ENCODE measurements around the gene LRRC9.
A peak's percentile ranks its signal among the peaks of the same experiment; 100 is the strongest.

The LRRC9 gene

DNA sequence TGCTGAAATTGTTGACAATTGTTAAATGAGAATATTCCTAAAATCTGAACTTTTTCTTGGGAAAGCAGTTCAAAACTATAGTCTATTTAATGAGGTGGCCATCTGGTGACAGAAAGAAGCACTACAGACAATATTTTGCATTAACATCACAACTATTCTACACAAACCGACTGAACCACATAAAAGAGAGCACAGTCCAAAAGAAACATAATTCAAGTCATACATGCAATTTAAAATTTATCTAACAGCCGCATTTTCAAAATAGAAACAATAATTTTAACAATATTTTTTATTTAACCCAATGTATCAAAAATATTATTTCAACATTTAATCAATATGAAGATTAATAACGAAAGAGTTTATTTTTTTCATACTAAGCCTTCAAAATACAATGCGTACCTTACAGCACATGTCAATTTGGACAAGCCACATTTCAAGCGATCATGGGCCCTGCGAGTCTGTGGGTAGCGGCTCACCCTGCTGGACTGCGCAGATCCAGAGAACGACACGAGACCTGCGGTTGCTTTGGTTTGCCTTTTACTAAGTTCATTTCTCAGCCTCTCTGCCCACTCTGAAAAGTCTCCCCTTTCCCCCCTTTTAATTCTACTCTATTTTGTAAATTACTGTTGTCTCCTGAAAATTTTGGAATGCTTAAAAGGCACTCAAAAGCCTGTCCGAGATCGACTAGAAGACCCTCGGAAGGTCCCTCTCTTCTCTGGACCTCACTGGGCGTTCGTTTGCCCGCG lies 947 bp upstream of the LRRC9 start:
- Histone ChIP-seq H3K79me2 (ENCODE audit: control insufficient read depth, low read length) (no peaks in the 10 kb centered on the region), H3K4me1 (ENCODE audit: control insufficient read depth, low read length) (no peaks in the 10 kb centered on the region), H3K27ac (ENCODE audit: low read depth, low read length) (no peak overlapping the region), H3K9me3 (ENCODE audit: control insufficient read depth, insufficient read depth, low read length) (no peaks in the 10 kb centered on the region), H4K20me1 (ENCODE audit: control insufficient read depth, insufficient read depth, low read depth, low read length) (no peaks in the 10 kb centered on the region), H3K9me2 (replicated peaks; ENCODE audit: control insufficient read depth, low read length) (no peaks in the 10 kb centered on the region), H3F3A (ENCODE audit: control insufficient read depth, insufficient read depth) (no peaks in the 10 kb centered on the region), H3K27me3 (ENCODE audit: control insufficient read depth, low read length) (peaks cover 21% of the 10 kb centered on the region), H3K36me3 (ENCODE audit: control insufficient read depth, low read length) (no peaks in the 10 kb centered on the region), H3K4me2 (ENCODE audit: low read length) (no peak overlapping the region), H3K4me3 (ENCODE audit: low read length) (no peak overlapping the region; the same call in 1 of the 2 replicates)
- TF ChIP-seq, protein P1, sequence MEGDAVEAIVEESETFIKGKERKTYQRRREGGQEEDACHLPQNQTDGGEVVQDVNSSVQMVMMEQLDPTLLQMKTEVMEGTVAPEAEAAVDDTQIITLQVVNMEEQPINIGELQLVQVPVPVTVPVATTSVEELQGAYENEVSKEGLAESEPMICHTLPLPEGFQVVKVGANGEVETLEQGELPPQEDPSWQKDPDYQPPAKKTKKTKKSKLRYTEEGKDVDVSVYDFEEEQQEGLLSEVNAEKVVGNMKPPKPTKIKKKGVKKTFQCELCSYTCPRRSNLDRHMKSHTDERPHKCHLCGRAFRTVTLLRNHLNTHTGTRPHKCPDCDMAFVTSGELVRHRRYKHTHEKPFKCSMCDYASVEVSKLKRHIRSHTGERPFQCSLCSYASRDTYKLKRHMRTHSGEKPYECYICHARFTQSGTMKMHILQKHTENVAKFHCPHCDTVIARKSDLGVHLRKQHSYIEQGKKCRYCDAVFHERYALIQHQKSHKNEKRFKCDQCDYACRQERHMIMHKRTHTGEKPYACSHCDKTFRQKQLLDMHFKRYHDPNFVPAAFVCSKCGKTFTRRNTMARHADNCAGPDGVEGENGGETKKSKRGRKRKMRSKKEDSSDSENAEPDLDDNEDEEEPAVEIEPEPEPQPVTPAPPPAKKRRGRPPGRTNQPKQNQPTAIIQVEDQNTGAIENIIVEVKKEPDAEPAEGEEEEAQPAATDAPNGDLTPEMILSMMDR (IDR thresholded peaks at IDR 0.05; ENCODE audit: low read depth, low read length, poor library complexity, severe bottlenecking) = peak; percentile 56
- no peak for TF ChIP-seq EZH2phosphoT487 (IDR thresholded peaks at IDR 0.05; ENCODE audit: borderline replicate concordance, low read length)

DNA sequence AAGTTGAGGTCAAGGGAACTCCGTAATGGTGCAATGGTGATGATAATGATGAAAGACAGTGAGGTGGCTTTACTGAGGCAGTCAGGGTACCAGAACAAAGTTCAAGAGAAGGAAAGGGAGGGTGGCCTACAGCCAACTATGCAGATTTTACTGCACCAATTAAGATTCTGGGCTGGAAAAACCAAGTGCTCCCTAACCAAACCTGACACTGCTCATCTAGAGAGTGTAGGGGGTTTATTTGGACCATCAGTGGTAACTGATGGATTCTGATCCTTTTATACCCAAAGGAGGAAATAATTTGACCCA lies 387 bp downstream of the LRRC9 start:
- H3K4me3 ChIP-seq (ENCODE audit: low read length) = no peak overlapping the region

DNA sequence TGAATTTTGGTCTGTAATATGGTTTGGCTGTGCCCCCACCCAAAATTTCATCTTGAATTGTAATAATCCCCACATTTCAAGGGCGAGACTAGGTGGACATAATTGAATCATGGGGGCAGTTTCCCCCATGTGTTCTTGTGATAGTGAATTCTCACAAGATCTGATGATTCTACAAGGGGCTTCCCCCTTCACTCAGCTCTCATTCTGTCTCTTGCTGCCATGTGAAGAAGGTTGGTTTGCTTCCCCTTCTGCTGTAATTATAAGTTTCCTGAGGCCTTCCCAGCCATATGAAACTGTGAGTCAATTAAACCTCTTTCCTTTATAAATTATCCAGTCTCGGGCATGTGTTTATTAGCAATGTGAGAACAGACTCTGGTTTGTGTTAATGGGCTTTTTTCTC lies 5.9 kb downstream of the LRRC9 start:
- no peaks in the 10 kb centered on the region for H3K79me2 ChIP-seq (ENCODE audit: control insufficient read depth, low read length)
- TF ChIP-seq, protein P1 (IDR thresholded peaks at IDR 0.05; ENCODE audit: low read depth, low read length, poor library complexity, severe bottlenecking) = no peak
- no peak for TF ChIP-seq EZH2phosphoT487 (IDR thresholded peaks at IDR 0.05; ENCODE audit: borderline replicate concordance, low read length)
- no peaks in the 10 kb centered on the region for H3K9me3 ChIP-seq (ENCODE audit: control insufficient read depth, insufficient read depth, low read length)
- H3K27me3 ChIP-seq (ENCODE audit: control insufficient read depth, low read length) = peaks cover 3% of the 10 kb centered on the region; the same call in 1 of the 2 replicates
- H3F3A ChIP-seq (ENCODE audit: control insufficient read depth, insufficient read depth) = no peaks in the 10 kb centered on the region
- H3K4me3 ChIP-seq (ENCODE audit: low read length) = no peak overlapping the region
- H3K4me2 ChIP-seq (ENCODE audit: low read length) = no peak overlapping the region
- no peaks in the 10 kb centered on the region for H3K36me3 ChIP-seq (ENCODE audit: control insufficient read depth, low read length)
- H3K9me2 ChIP-seq (replicated peaks; ENCODE audit: control insufficient read depth, low read length) = no peaks in the 10 kb centered on the region
- no peaks in the 10 kb centered on the region for H3K4me1 ChIP-seq (ENCODE audit: control insufficient read depth, low read length)
- no peaks in the 10 kb centered on the region for H4K20me1 ChIP-seq (ENCODE audit: control insufficient read depth, insufficient read depth, low read depth, low read length)
- H3K27ac ChIP-seq (ENCODE audit: low read depth, low read length) = no peak overlapping the region

More for the DNA sequence above, 387 bp downstream of the LRRC9 start:
- TF ChIP-seq EZH2phosphoT487 (IDR thresholded peaks at IDR 0.05; ENCODE audit: borderline replicate concordance, low read length) = no peak
- TF ChIP-seq, protein P1 (IDR thresholded peaks at IDR 0.05; ENCODE audit: low read depth, low read length, poor library complexity, severe bottlenecking) = no peak
- no peak overlapping the region for H3K4me2 ChIP-seq (ENCODE audit: low read length)
- H3K9me3 ChIP-seq (ENCODE audit: control insufficient read depth, insufficient read depth, low read length) = no peaks in the 10 kb centered on the region
- no peaks in the 10 kb centered on the region for H3K9me2 ChIP-seq (replicated peaks; ENCODE audit: control insufficient read depth, low read length)
- no peaks in the 10 kb centered on the region for H3F3A ChIP-seq (ENCODE audit: control insufficient read depth, insufficient read depth)
- H4K20me1 ChIP-seq (ENCODE audit: control insufficient read depth, insufficient read depth, low read depth, low read length) = no peaks in the 10 kb centered on the region
- H3K79me2 ChIP-seq (ENCODE audit: control insufficient read depth, low read length) = no peaks in the 10 kb centered on the region
- H3K27ac ChIP-seq (ENCODE audit: low read depth, low read length) = no peak overlapping the region
- H3K36me3 ChIP-seq (ENCODE audit: control insufficient read depth, low read length) = no peaks in the 10 kb centered on the region
- peaks cover 21% of the 10 kb centered on the region for H3K27me3 ChIP-seq (ENCODE audit: control insufficient read depth, low read length)
- no peaks in the 10 kb centered on the region for H3K4me1 ChIP-seq (ENCODE audit: control insufficient read depth, low read length)
